Upper lobe of left lung (tissue), 4 donors: Measurements from ENCODE around the gene TMEM175.

Experiments used
- CTCF ChIP-seq, 6 experiments: fragments of 450-650 bp in 4 of 6; fragments of 200-600 bp in 2 of 6; sonication (generic) in 2 of 6; IDR thresholded peaks; one replicate each; pipeline ENCODE4 v1.5.1; 2016 to 2019; ENCODE audit warnings: antibody characterized with exemption in 6 of 6
- EP300 ChIP-seq, 4 donors: sonication (generic); formaldehyde crosslinking; IDR thresholded peaks; one replicate each; pipeline ENCODE4 v1.5.1; 2017; ENCODE audit warnings: antibody characterized with exemption in 4 of 4, control low read depth in 2 of 4
- POLR2A ChIP-seq, 4 donors: fragments of 450-650 bp; IDR thresholded peaks; one replicate each; pipeline ENCODE4 v1.5.1; 2016 to 2017; ENCODE audit warnings: antibody characterized with exemption in 4 of 4, mild to moderate bottlenecking in 2 of 4

DNA sequence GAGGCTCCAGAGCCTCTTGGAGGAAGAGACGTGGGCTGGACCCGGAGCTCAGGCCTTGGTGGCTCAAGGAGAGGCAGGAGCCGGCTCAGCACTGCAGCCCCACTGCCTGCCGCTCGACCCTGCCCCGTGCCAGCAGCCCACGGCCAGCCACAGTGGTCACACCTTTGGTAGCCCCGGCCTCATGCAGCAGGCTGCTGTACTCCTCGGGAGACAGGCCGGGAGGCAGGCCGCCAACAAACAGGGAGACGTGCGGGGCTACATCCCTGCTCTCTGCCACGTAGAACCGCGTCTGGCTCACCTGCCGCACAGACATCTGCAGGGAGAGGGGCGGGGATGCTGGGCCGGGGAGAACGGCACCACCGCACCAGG is 33.5 kb downstream of the TMEM175 start:
- no peak for TF ChIP-seq CTCF (IDR thresholded peaks at IDR 0.05)
- no peak for TF ChIP-seq EP300 (IDR thresholded peaks at IDR 0.05)
- TF ChIP-seq POLR2A (IDR thresholded peaks at IDR 0.05) = no peak
